Measurements from ENCODE around the gene HEY2. TPM values are rescaled to one million over a fixed set of nuclear protein-coding genes. Genes with fewer than 3 reads are reported as not detected.

HEY2 gene
- total and polyA plus RNA-seq, 7 experiments from 2014 or later: 0.14 to 0.46 (median 0.44) TPM; not detected in 2

DNA sequence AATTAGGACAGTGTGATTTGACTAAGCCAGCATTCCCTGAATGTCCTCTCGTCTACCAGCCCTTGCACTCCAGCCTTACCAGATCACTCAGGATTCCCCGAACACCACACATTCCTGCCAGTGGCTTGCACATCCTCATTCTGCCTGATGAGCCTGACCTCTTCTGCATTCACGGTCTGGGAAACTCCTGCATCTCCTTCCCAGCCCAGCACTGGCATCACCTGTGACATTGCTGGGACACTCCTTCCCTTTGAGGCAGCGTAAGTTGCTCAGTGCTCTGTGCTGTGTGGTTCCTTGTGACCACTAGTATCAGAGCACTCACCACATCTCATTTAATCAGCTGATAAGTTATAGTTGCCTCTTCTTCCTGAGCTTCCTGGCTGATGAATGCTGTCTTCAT lies 58.6 kb downstream of the HEY2 start:
- ATAC-seq: peak; percentile 59
- Histone ChIP-seq H3K4me1 (ENCODE audit: control insufficient read depth in 2 of 2, insufficient read depth in 2 of 2, low read length in 2 of 2) (peaks cover 0 to 7% of the 10 kb centered on the region in 2 donors), H3K4me3 (ENCODE audit: low read length) (no peak overlapping the region)

DNA sequence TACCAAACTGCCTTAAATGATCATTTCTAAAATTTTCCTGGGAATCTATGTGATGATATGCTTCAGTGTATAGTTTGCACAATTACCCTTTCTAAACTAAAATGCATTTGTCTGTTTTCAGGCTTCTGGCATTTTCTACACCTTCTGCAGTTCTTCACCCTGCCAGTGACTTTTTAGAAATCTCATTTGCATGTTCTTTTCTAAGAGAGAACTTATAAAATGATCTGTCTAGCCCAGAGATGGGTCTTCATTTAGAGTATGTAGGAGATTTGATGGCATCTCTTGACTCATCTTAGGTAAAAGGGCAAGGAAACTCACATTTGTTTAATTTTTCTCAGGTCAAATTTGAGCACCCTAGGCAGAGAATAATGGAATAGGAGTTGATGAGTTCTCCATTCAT lies 59.2 kb downstream of the HEY2 start:
- POLR2A ChIA-PET: no interaction called here
- peaks cover 0 to 7% of the 10 kb centered on the region in 2 donors for H3K4me1 ChIP-seq (ENCODE audit: control insufficient read depth in 2 of 2, insufficient read depth in 2 of 2, low read length in 2 of 2)
- H3K4me3 Mint-ChIP-seq: no peak overlapping the region
- H3K27ac ChIP-seq (ENCODE audit: low read depth, low read length): no peak overlapping the region
- CTCF ChIA-PET: no interaction called here
- H3K36me3 ChIP-seq (ENCODE audit: control insufficient read depth in 2 of 3, insufficient read depth in 3 of 3, low read length in 3 of 3): peaks cover 0 to 5% (median 0%) of the 10 kb centered on the region in 3 experiments
- H3K9me3 Mint-ChIP-seq: no peaks in the 10 kb centered on the region
- DNase-seq (no peak), ATAC-seq (no peak)
- peaks cover 9 to 44% (median 27%) of the 10 kb centered on the region in 5 donors for H3K36me3 Mint-ChIP-seq
- no peaks in the 10 kb centered on the region for H3K9me3 ChIP-seq (ENCODE audit: control insufficient read depth in 2 of 3, low read length in 3 of 3)
- no peak overlapping the region for H3K4me3 ChIP-seq (ENCODE audit: low read length)
- no peaks in the 10 kb centered on the region for H3K27me3 ChIP-seq (ENCODE audit: control insufficient read depth in 2 of 2, insufficient read depth in 2 of 2, low read length in 2 of 2)
- H3K27ac Mint-ChIP-seq: peak overlapping the region in 1 of 9 donors; percentile 3
- peaks cover 18 to 72% (median 48%) of the 10 kb centered on the region in 7 donors for H3K4me1 Mint-ChIP-seq
- intact Hi-C loops (cut with micrococcal nuclease): no loop called here
- no peaks in the 10 kb centered on the region for H3K27me3 Mint-ChIP-seq

More for the DNA sequence above, 58.6 kb downstream of the HEY2 start:
- Mint-ChIP-seq H3K9me3 (no peaks in the 10 kb centered on the region), H3K27ac (peak overlapping the region in 1 of 9 donors; percentile 3), H3K36me3 (peaks cover 9 to 49% (median 27%) of the 10 kb centered on the region in 5 donors), H3K27me3 (no peaks in the 10 kb centered on the region), H3K4me1 (peaks cover 20 to 74% (median 54%) of the 10 kb centered on the region in 7 donors), H3K4me3 (peak overlapping the region in 1 of 10 donors; percentile 37)
- H3K27ac ChIP-seq (ENCODE audit: low read depth, low read length): no peak overlapping the region
- ChIA-PET POLR2A (interaction anchor here (2.5 kb wide), 1 partner anchor 18 kb away, joined by 11 read pairs; the partner anchor contains the start of gene NCOA7), CTCF (no interaction called here)
- DNase-seq: no peak
- H3K9me3 ChIP-seq (ENCODE audit: control insufficient read depth in 2 of 3, low read length in 3 of 3): no peaks in the 10 kb centered on the region
- peaks cover 0 to 5% (median 0%) of the 10 kb centered on the region in 3 experiments for H3K36me3 ChIP-seq (ENCODE audit: control insufficient read depth in 2 of 3, insufficient read depth in 3 of 3, low read length in 3 of 3)
- no peaks in the 10 kb centered on the region for H3K27me3 ChIP-seq (ENCODE audit: control insufficient read depth in 2 of 2, insufficient read depth in 2 of 2, low read length in 2 of 2)
- intact Hi-C loops (cut with micrococcal nuclease): no loop called here

DNA sequence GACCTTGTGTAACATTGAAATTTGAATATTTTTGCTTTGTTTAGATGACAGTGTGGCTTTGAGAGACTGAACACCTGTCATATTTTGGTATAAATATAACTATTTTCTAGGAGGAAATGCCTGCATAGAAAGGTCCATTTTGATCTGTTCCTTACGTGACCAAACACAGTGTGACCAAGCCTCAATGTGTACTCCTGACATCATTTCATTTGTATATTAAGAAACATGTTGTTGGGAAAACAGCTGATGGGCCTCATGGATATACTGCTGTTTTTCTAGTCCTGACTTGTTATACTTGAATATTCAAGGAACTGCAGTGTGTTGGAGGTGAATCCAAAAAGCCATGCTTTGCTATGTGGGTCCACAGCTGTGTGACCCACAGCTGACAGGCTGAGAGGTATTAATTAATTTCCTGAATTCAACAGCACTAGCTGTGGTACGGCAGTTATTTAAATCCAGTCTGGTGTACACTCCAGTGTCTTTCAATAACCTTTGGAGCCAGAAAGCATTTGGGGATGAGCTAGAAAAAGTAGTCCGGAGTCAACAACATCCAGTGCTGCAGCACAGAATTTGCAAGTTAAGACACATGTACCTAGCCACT lies 60.2 kb downstream of the HEY2 start:
- Mint-ChIP-seq H3K9me3 (no peaks in the 10 kb centered on the region), H3K4me1 (peaks cover 24 to 70% (median 53%) of the 10 kb centered on the region in 7 donors)
- POLR2A ChIA-PET: interaction anchor here (1.0 to 1.1 kb wide), 2 partner anchors 19 to 29 kb away, joined by 4 read pairs; partner anchors contain the start of gene NCOA7

DNA sequence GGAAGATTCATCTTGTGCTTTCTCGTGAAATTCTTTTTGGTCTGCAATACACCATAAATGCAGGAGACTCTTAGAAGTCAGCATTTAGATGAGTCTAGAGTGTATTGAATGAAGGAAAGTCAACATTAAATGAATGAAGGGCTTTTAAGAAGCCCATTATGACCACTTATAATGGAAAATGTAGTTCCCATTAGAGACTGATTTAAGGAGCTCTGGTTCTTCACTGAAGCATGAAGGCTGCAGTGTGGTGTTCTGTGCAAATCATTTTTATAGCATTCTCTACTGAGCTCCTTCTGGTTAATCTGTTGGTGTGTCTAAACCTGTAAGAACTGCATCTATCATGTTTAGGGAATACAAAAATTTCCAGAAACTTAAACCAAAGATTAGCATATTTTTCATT lies 61.0 kb downstream of the HEY2 start:
- ATAC-seq: no peak
- Histone ChIP-seq H3K27ac (ENCODE audit: low read depth, low read length) (no peak overlapping the region), H3K27me3 (ENCODE audit: control insufficient read depth in 2 of 2, insufficient read depth in 2 of 2, low read length in 2 of 2) (no peaks in the 10 kb centered on the region), H3K4me3 (ENCODE audit: low read length) (no peak overlapping the region), H3K9me3 (ENCODE audit: control insufficient read depth in 2 of 3, low read length in 3 of 3) (no peaks in the 10 kb centered on the region), H3K36me3 (ENCODE audit: control insufficient read depth in 2 of 3, insufficient read depth in 3 of 3, low read length in 3 of 3) (peaks cover 0 to 5% (median 0%) of the 10 kb centered on the region in 3 experiments), H3K4me1 (ENCODE audit: control insufficient read depth in 2 of 2, insufficient read depth in 2 of 2, low read length in 2 of 2) (peaks cover 0 to 5% of the 10 kb centered on the region in 2 donors)
- H3K9me3 Mint-ChIP-seq: no peaks in the 10 kb centered on the region
- intact Hi-C loops (cut with micrococcal nuclease): no loop called here
- H3K4me3 Mint-ChIP-seq: no peak overlapping the region
- ChIA-PET CTCF (no interaction called here), POLR2A (interaction anchor here (1.0 to 1.1 kb wide), 2 partner anchors 20 to 30 kb away, joined by 4 read pairs; partner anchors contain the start of gene NCOA7)
- no peak for DNase-seq
- no peak overlapping the region for H3K27ac Mint-ChIP-seq
- H3K36me3 Mint-ChIP-seq: peaks cover 13 to 46% (median 23%) of the 10 kb centered on the region in 5 donors
- H3K27me3 Mint-ChIP-seq: no peaks in the 10 kb centered on the region
- H3K4me1 Mint-ChIP-seq: peaks cover 29 to 76% (median 57%) of the 10 kb centered on the region in 7 donors

More for the DNA sequence above, 60.2 kb downstream of the HEY2 start:
- intact Hi-C loops (cut with micrococcal nuclease): no loop called here
- no peak for ATAC-seq
- Mint-ChIP-seq H3K4me3 (no peak overlapping the region), H3K27me3 (no peaks in the 10 kb centered on the region), H3K27ac (no peak overlapping the region), H3K36me3 (peaks cover 9 to 41% (median 23%) of the 10 kb centered on the region in 5 donors)
- peaks cover 0 to 5% of the 10 kb centered on the region in 2 donors for H3K4me1 ChIP-seq (ENCODE audit: control insufficient read depth in 2 of 2, insufficient read depth in 2 of 2, low read length in 2 of 2)
- CTCF ChIA-PET: no interaction called here
- no peak overlapping the region for H3K4me3 ChIP-seq (ENCODE audit: low read length)
- no peaks in the 10 kb centered on the region for H3K9me3 ChIP-seq (ENCODE audit: control insufficient read depth in 2 of 3, low read length in 3 of 3)
- no peaks in the 10 kb centered on the region for H3K27me3 ChIP-seq (ENCODE audit: control insufficient read depth in 2 of 2, insufficient read depth in 2 of 2, low read length in 2 of 2)
- H3K27ac ChIP-seq (ENCODE audit: low read depth, low read length): no peak overlapping the region
- no peak for DNase-seq
- H3K36me3 ChIP-seq (ENCODE audit: control insufficient read depth in 2 of 3, insufficient read depth in 3 of 3, low read length in 3 of 3): peaks cover 0 to 5% (median 0%) of the 10 kb centered on the region in 3 experiments

Other genes starting within 250 kb of the HEY2 start
- gene NCOA7, start 41.3 kb downstream of the HEY2 start, total RNA-seq: 10 to 100 TPM; 30.6 to 55.6 (median 38.0) TPM
- gene NCOA7, start 41.3 kb downstream of the HEY2 start, polyA plus RNA-seq: 10 to 100 TPM; 12.8 to 23.4 TPM
- gene HINT3, start 207.1 kb downstream of the HEY2 start, total RNA-seq: 10 to 100 TPM in 2 of 5 experiments, 1 to 10 TPM in 3; 7.7 to 12.4 (median 9.5) TPM
- gene HINT3, start 207.1 kb downstream of the HEY2 start, polyA plus RNA-seq: 10 to 100 TPM in 1 of 2 donors, 1 to 10 TPM in 1; 7.8 to 11.0 TPM
- 10 to 100 TPM; 13.6 to 34.1 (median 20.1) TPM for gene TRMT11, start 236.9 kb downstream of the HEY2 start, total RNA-seq
- gene TRMT11, start 236.9 kb downstream of the HEY2 start, polyA plus RNA-seq: 10 to 100 TPM; 12.4 to 14.3 TPM

Data from naive thymus-derived CD4-positive, alpha-beta T cell (primary cell).